HUES48 (cell line): ENCODE results near the gene ZBTB8B.
"Not testable (repeated sequence)": the region's sequence is repeated elsewhere in the genome, so short reads cannot be mapped to it uniquely, and the experiment has no call there.

Experiments used
- H3K27ac ChIP-seq: one replicate; pipeline ENCODE4 v1.7.0; 2013; ENCODE audit warnings: low read depth, low read length, inconsistent platforms
- H3K27me3 ChIP-seq: 2 replicates; pipeline ENCODE4 v1.6.1; 2013; ENCODE audit warnings: mild to moderate bottlenecking, low read length; ENCODE audit not compliant: control insufficient read depth, insufficient read depth
- H3K36me3 ChIP-seq: 2 replicates; pipeline ENCODE4 v1.6.1; 2013; ENCODE audit warnings: low read length; ENCODE audit not compliant: control insufficient read depth, insufficient read depth
- H3K4me1 ChIP-seq: 2 replicates; pipeline ENCODE4 v1.6.1; 2013; ENCODE audit warnings: mild to moderate bottlenecking, low read length; ENCODE audit not compliant: control insufficient read depth, insufficient read depth
- H3K4me3 ChIP-seq: 2 replicates; pipeline ENCODE4 v1.5.1; 2013; ENCODE audit warnings: mild to moderate bottlenecking, low read depth, low read length
- H3K9ac ChIP-seq: 2 replicates; pipeline ENCODE4 v1.6.1; 2013; ENCODE audit warnings: mild to moderate bottlenecking, low read depth, low read length, moderate library complexity
- H3K9me3 ChIP-seq: 2 replicates; pipeline ENCODE4 v1.6.1; 2013; ENCODE audit warnings: low read length; ENCODE audit not compliant: control insufficient read depth, insufficient read depth

Gene ZBTB8B

GRCh38 chr1:32470431-32470830, 5.6 kb downstream of the ZBTB8B start:
- Histone ChIP-seq H3K27ac (no peak overlapping the region), H3K9me3 (0 out of 2 replicates have a peak, but pooled peaks cover 3% of the 10 kb centered on the region), H3K9ac (no peak overlapping the region), H3K4me1 (peaks cover 3% of the 10 kb centered on the region; the same call in 1 of the 2 replicates), H3K4me3 (no peak overlapping the region), H3K27me3 (no peaks in the 10 kb centered on the region; the same call in 1 of the 2 replicates), H3K36me3 (peaks cover 10% of the 10 kb centered on the region)

GRCh38 chr1:32470991-32471694, 6.3 kb downstream of the ZBTB8B start:
- Histone ChIP-seq H3K27ac (no peak overlapping the region), H3K9me3 (0 out of 2 replicates have a peak, but pooled peaks cover 3% of the 10 kb centered on the region), H3K36me3 (peaks cover 10% of the 10 kb centered on the region), H3K27me3 (no peaks in the 10 kb centered on the region; the same call in 1 of the 2 replicates), H3K9ac (no peak overlapping the region), H3K4me3 (no peak overlapping the region), H3K4me1 (no peaks in the 10 kb centered on the region)

GRCh38 chr1:32471695-32472362, 7.0 kb downstream of the ZBTB8B start:
- H3K36me3 ChIP-seq: peaks cover 10% of the 10 kb centered on the region
- no peaks in the 10 kb centered on the region for H3K4me1 ChIP-seq
- H3K27me3 ChIP-seq: no peaks in the 10 kb centered on the region
- H3K9ac ChIP-seq: no peak overlapping the region
- H3K27ac ChIP-seq: no peak overlapping the region
- no peak overlapping the region for H3K4me3 ChIP-seq
- 0 out of 2 replicates have a peak, but pooled peaks cover 3% of the 10 kb centered on the region for H3K9me3 ChIP-seq

GRCh38 chr1:32472966-32473365, 8.1 kb downstream of the ZBTB8B start:
- not testable (repeated sequence) for H3K9me3 ChIP-seq, H3K4me3 ChIP-seq, H3K4me1 ChIP-seq, H3K9ac ChIP-seq, H3K27me3 ChIP-seq, H3K27ac ChIP-seq
- peaks cover 10% of the 10 kb centered on the region for H3K36me3 ChIP-seq

GRCh38 chr1:32474954-32475353, 10.1 kb downstream of the ZBTB8B start:
- Histone ChIP-seq H3K27ac (no peak overlapping the region), H3K9ac (no peak overlapping the region), H3K27me3 (no peaks in the 10 kb centered on the region), H3K9me3 (0 out of 2 replicates have a peak, but pooled peaks cover 3% of the 10 kb centered on the region), H3K4me3 (no peak overlapping the region), H3K4me1 (peaks cover 3% of the 10 kb centered on the region; the same call in 1 of the 2 replicates), H3K36me3 (peaks cover 10% of the 10 kb centered on the region)

- Histone ChIP-seq H3K9ac (no peak overlapping the region), H3K4me1 (peaks cover 3% of the 10 kb centered on the region; the same call in 1 of the 2 replicates), H3K27me3 (no peaks in the 10 kb centered on the region), H3K36me3 (peaks cover 8% of the 10 kb centered on the region; the same call in 1 of the 2 replicates), H3K9me3 (no peaks in the 10 kb centered on the region), H3K4me3 (no peak overlapping the region), H3K27ac (no peak overlapping the region)
Measured at GRCh38 chr1:32480003-32480402, 15.1 kb downstream of the ZBTB8B start.

GRCh38 chr1:32480761-32481160, 15.9 kb downstream of the ZBTB8B start:
- H3K27ac ChIP-seq: no peak overlapping the region
- no peak overlapping the region for H3K9ac ChIP-seq
- H3K4me3 ChIP-seq: no peak overlapping the region
- H3K36me3 ChIP-seq: peaks cover 14% of the 10 kb centered on the region; the same call in 1 of the 2 replicates
- H3K4me1 ChIP-seq: peaks cover 3% of the 10 kb centered on the region; the same call in 1 of the 2 replicates
- no peaks in the 10 kb centered on the region for H3K27me3 ChIP-seq
- no peaks in the 10 kb centered on the region for H3K9me3 ChIP-seq

GRCh38 chr1:32481788-32482187, 16.9 kb downstream of the ZBTB8B start:
- H3K4me3 ChIP-seq, H3K27ac ChIP-seq, H3K9me3 ChIP-seq, H3K9ac ChIP-seq, H3K27me3 ChIP-seq, H3K4me1 ChIP-seq: not testable (repeated sequence)
- H3K36me3 ChIP-seq: peaks cover 19% of the 10 kb centered on the region; the same call in 1 of the 2 replicates

- H3K27me3 ChIP-seq: no peaks in the 10 kb centered on the region
- H3K27ac ChIP-seq: no peak overlapping the region
- peaks cover 26% of the 10 kb centered on the region; the same call in 1 of the 2 replicates for H3K36me3 ChIP-seq
- H3K9ac ChIP-seq: no peak overlapping the region
- no peaks in the 10 kb centered on the region for H3K9me3 ChIP-seq
- H3K4me3 ChIP-seq: no peak overlapping the region
- no peaks in the 10 kb centered on the region; the same call in 1 of the 2 replicates for H3K4me1 ChIP-seq
Measured at GRCh38 chr1:32485554-32486255, 20.8 kb downstream of the ZBTB8B start.

GRCh38 chr1:32486463-32487113, 21.7 kb downstream of the ZBTB8B start:
- H3K4me3 ChIP-seq: no peak overlapping the region
- H3K27me3 ChIP-seq: no peaks in the 10 kb centered on the region
- no peaks in the 10 kb centered on the region for H3K9me3 ChIP-seq
- H3K4me1 ChIP-seq: no peaks in the 10 kb centered on the region; the same call in 1 of the 2 replicates
- no peak overlapping the region for H3K27ac ChIP-seq
- H3K9ac ChIP-seq: no peak overlapping the region
- H3K36me3 ChIP-seq: peaks cover 26% of the 10 kb centered on the region; the same call in 1 of the 2 replicates
